GM18868 (cell line): ENCODE results near the gene KCNIP1.
"Not testable (repeated sequence)": the region's sequence is repeated elsewhere in the genome, so short reads cannot be mapped to it uniquely, and the experiment has no call there.

Experiments
- ATAC-seq: cut with Tn5 transposase; IDR thresholded peaks from one replicate; pipeline ENCODE4 v1.9.1; 2021; ENCODE audit warnings: mild to moderate bottlenecking, moderate library complexity; ENCODE audit not compliant: unreplicated experiment

Gene KCNIP1

GRCh38 chr5:170746075-170746960 lies 242.5 kb downstream of the KCNIP1 start:
- ATAC-seq: no peak

GRCh38 chr5:170746961-170747340 lies 243.1 kb downstream of the KCNIP1 start:
- no peak for ATAC-seq

GRCh38 chr5:170747357-170747756 lies 243.5 kb downstream of the KCNIP1 start:
- ATAC-seq: no peak

GRCh38 chr5:170747851-170748250 lies 244.0 kb downstream of the KCNIP1 start:
- no peak for ATAC-seq

- no peak for ATAC-seq
Observed at GRCh38 chr5:170748951-170749471, 245.2 kb downstream of the KCNIP1 start.

GRCh38 chr5:170749911-170750431 lies 246.2 kb downstream of the KCNIP1 start:
- ATAC-seq: no peak

- no peak for ATAC-seq
Observed at GRCh38 chr5:170750791-170751190, 247.0 kb downstream of the KCNIP1 start.

GRCh38 chr5:170751631-170752030 lies 247.8 kb downstream of the KCNIP1 start:
- no peak for ATAC-seq

- no peak for ATAC-seq
Observed at GRCh38 chr5:170752257-170753215, 248.7 kb downstream of the KCNIP1 start.

GRCh38 chr5:170753311-170753710 lies 249.5 kb downstream of the KCNIP1 start:
- no peak for ATAC-seq

- ATAC-seq: not testable (repeated sequence)
Observed at GRCh38 chr5:170754508-170754907, 250.7 kb downstream of the KCNIP1 start.

- no peak for ATAC-seq
Observed at GRCh38 chr5:170755679-170756456, 252.0 kb downstream of the KCNIP1 start.

- ATAC-seq: no peak
Observed at GRCh38 chr5:170756691-170757090, 252.9 kb downstream of the KCNIP1 start.

- no peak for ATAC-seq
Observed at GRCh38 chr5:170757182-170757601, 253.4 kb downstream of the KCNIP1 start.

- no peak for ATAC-seq
Observed at GRCh38 chr5:170757669-170758068, 253.8 kb downstream of the KCNIP1 start.

GRCh38 chr5:170758481-170758880 lies 254.7 kb downstream of the KCNIP1 start:
- ATAC-seq: no peak

GRCh38 chr5:170760113-170760512 lies 256.3 kb downstream of the KCNIP1 start:
- no peak for ATAC-seq

- ATAC-seq: no peak
Observed at GRCh38 chr5:170761048-170761707, 257.4 kb downstream of the KCNIP1 start.

- no peak for ATAC-seq
Observed at GRCh38 chr5:170761708-170762066, 257.9 kb downstream of the KCNIP1 start.

GRCh38 chr5:170762298-170762697 lies 258.5 kb downstream of the KCNIP1 start:
- not testable (repeated sequence) for ATAC-seq
